ENCODE results near the gene SLC11A2. TPM values are rescaled to one million over a fixed set of nuclear protein-coding genes. Genes with fewer than 3 reads are reported as not detected.
"Not testable (repeated sequence)": the region's sequence is repeated elsewhere in the genome, so short reads cannot be mapped to it uniquely, and the experiment has no call there.

The SLC11A2 gene
- total RNA-seq, 1 donor from 2014 or later = 43.7 TPM

- no peak for TF ChIP-seq CTCF (conservative IDR thresholded peaks at IDR 0.05; ENCODE audit: low read depth, low read length)
- no peak overlapping the region for H3K4me3 ChIP-seq (ENCODE audit: low read depth, low read length)
- no peak for DNase-seq (ENCODE audit: low read depth)
Observed at GRCh38 chr12:50936821-50937530, 89.2 kb downstream of the SLC11A2 start.

GRCh38 chr12:50934981-50935807 is 91.0 kb downstream of the SLC11A2 start:
- H3K4me3 ChIP-seq (ENCODE audit: low read depth, low read length) = no peak overlapping the region
- no peak for DNase-seq (ENCODE audit: low read depth)
- no peak for TF ChIP-seq CTCF (conservative IDR thresholded peaks at IDR 0.05; ENCODE audit: low read depth, low read length)

GRCh38 chr12:50934371-50934851 is 91.8 kb downstream of the SLC11A2 start:
- no peak for TF ChIP-seq CTCF (conservative IDR thresholded peaks at IDR 0.05; ENCODE audit: low read depth, low read length)
- no peak overlapping the region for H3K4me3 ChIP-seq (ENCODE audit: low read depth, low read length)
- no peak for DNase-seq (ENCODE audit: low read depth)

GRCh38 chr12:50933459-50934124 is 92.6 kb downstream of the SLC11A2 start:
- TF ChIP-seq CTCF (conservative IDR thresholded peaks at IDR 0.05; ENCODE audit: low read depth, low read length) = no peak
- no peak for DNase-seq (ENCODE audit: low read depth)
- H3K4me3 ChIP-seq (ENCODE audit: low read depth, low read length) = no peak overlapping the region

- TF ChIP-seq CTCF (conservative IDR thresholded peaks at IDR 0.05; ENCODE audit: low read depth, low read length) = no peak
- no peak for DNase-seq (ENCODE audit: low read depth)
- H3K4me3 ChIP-seq (ENCODE audit: low read depth, low read length) = no peak overlapping the region
Observed at GRCh38 chr12:50932787-50933280, 93.3 kb downstream of the SLC11A2 start.

GRCh38 chr12:50930477-50930876 is 95.7 kb downstream of the SLC11A2 start:
- peak; percentile 71 for DNase-seq (ENCODE audit: low read depth)
- H3K4me3 ChIP-seq (ENCODE audit: low read depth, low read length) = not testable (repeated sequence)

GRCh38 chr12:50929831-50930230 is 96.4 kb downstream of the SLC11A2 start:
- no peak for TF ChIP-seq CTCF (conservative IDR thresholded peaks at IDR 0.05; ENCODE audit: low read depth, low read length)
- DNase-seq (ENCODE audit: low read depth) = no peak
- no peak overlapping the region for H3K4me3 ChIP-seq (ENCODE audit: low read depth, low read length)
